HepG2 (cell line): ENCODE measurements around the gene INHA. TPM values are rescaled to one million over a fixed set of nuclear protein-coding genes. Genes with fewer than 3 reads are reported as not detected.

Experiments
- CREB3 ChIP-seq: sonication (generic); formaldehyde crosslinking; IDR thresholded peaks from 2 replicates; pipeline ENCODE4 v1.5.0; 2020; ENCODE audit warnings: missing genetic modification reagents
- ELF3 ChIP-seq: IDR thresholded peaks from 2 replicates; pipeline ENCODE4 v1.6.1; 2016; ENCODE audit warnings: missing genetic modification reagents, missing compliant biosample characterization
- ESRRA ChIP-seq: sonication (generic); formaldehyde crosslinking; IDR thresholded peaks from 2 replicates; pipeline ENCODE4 v1.5.1; 2020; ENCODE audit warnings: mild to moderate bottlenecking, low read depth, missing genetic modification reagents
- GTF3A ChIP-seq: sonication (generic); formaldehyde crosslinking; conservative IDR thresholded peaks from 2 replicates; pipeline ENCODE4 v1.4.0; 2020; ENCODE audit warnings: mild to moderate bottlenecking, missing genetic modification reagents
- IRF1 ChIP-seq: sonication (generic); formaldehyde crosslinking; IDR thresholded peaks from 2 replicates; pipeline ENCODE4 v1.4.0; 2020; ENCODE audit warnings: low read depth, mild to moderate bottlenecking, missing genetic modification reagents
- KAT2B ChIP-seq: fragments of 150-350 bp; IDR thresholded peaks from 2 replicates; pipeline ENCODE4 v1.6.1; 2014; ENCODE audit warnings: low read depth, low read length, borderline replicate concordance
- PRPF4 ChIP-seq: fragments of 200-400 bp; formaldehyde crosslinking; IDR thresholded peaks from 2 replicates; pipeline ENCODE4 v1.6.1; 2016; ENCODE audit warnings: low read length, low read depth; ENCODE audit not compliant: poor library complexity, severe bottlenecking
- SOX6 ChIP-seq, 2 experiments: fragments of 450-650 bp in 1 of 2; sonication (generic) in 1 of 2; formaldehyde crosslinking in 1 of 2; IDR thresholded peaks; 2 replicates each; pipeline versions ENCODE4 v1.4.0 to v1.6.1; 2017 to 2020; ENCODE audit warnings: antibody characterized with exemption in 1 of 2, mild to moderate bottlenecking in 1 of 2, missing genetic modification reagents in 1 of 2
- ZNF34 ChIP-seq: sonication (generic); formaldehyde crosslinking; IDR thresholded peaks from 2 replicates; pipeline ENCODE4 v1.4.0; 2020; ENCODE audit warnings: mild to moderate bottlenecking, missing genetic modification reagents, borderline replicate concordance
- polyA plus RNA-seq, 8 experiments: library from polyadenylated mRNA; depleted of rRNA in 3 of 8; stranded (reverse) in 7 of 8; unstranded in 1 of 8; fragments of >200 nt; fragmentation: Illumina TruSeq in 4 of 8; extraction: Trizol in 4 of 8; gene quantifications; 2 replicates each; pipeline versions ENCODE4 v1.2.1 to v1.2.3, GENCODE V29; 2011 to 2016; ENCODE audit warnings: low read depth in 4 of 8, missing spikeins in 1 of 8, mixed read lengths in 1 of 8; ENCODE audit not compliant: insufficient read depth in 1 of 8
- total RNA-seq, 5 experiments: library from RNA; depleted of rRNA; stranded (reverse); fragments of >200 nt; fragmentation: Illumina TruSeq; extraction: Trizol; gene quantifications; 2 replicates each; pipeline ENCODE4 v1.2.3, GENCODE V29; 2016; ENCODE audit warnings: low read depth in 1 of 5
- TF ChIP-seq, protein P1 (sequence below): sonication (generic); formaldehyde crosslinking; IDR thresholded peaks from 2 replicates; pipeline ENCODE4 v1.4.0; 2020; ENCODE audit warnings: mild to moderate bottlenecking, missing genetic modification reagents, borderline replicate concordance
- TF ChIP-seq, protein P2 (sequence below): sonication (generic); formaldehyde crosslinking; IDR thresholded peaks from 2 replicates; pipeline ENCODE4 v1.4.0; 2020; ENCODE audit warnings: missing genetic modification reagents

INHA gene
- total and polyA plus RNA-seq, 2 of the 13 experiments (the other 11 are each of a cell fraction or from before 2014, with no cell fraction given): 4.1 to 15.2 TPM

GRCh38 chr2:219618733-219619122 lies 46.6 kb downstream of the INHA start (continued):
- TF ChIP-seq, protein P1, sequence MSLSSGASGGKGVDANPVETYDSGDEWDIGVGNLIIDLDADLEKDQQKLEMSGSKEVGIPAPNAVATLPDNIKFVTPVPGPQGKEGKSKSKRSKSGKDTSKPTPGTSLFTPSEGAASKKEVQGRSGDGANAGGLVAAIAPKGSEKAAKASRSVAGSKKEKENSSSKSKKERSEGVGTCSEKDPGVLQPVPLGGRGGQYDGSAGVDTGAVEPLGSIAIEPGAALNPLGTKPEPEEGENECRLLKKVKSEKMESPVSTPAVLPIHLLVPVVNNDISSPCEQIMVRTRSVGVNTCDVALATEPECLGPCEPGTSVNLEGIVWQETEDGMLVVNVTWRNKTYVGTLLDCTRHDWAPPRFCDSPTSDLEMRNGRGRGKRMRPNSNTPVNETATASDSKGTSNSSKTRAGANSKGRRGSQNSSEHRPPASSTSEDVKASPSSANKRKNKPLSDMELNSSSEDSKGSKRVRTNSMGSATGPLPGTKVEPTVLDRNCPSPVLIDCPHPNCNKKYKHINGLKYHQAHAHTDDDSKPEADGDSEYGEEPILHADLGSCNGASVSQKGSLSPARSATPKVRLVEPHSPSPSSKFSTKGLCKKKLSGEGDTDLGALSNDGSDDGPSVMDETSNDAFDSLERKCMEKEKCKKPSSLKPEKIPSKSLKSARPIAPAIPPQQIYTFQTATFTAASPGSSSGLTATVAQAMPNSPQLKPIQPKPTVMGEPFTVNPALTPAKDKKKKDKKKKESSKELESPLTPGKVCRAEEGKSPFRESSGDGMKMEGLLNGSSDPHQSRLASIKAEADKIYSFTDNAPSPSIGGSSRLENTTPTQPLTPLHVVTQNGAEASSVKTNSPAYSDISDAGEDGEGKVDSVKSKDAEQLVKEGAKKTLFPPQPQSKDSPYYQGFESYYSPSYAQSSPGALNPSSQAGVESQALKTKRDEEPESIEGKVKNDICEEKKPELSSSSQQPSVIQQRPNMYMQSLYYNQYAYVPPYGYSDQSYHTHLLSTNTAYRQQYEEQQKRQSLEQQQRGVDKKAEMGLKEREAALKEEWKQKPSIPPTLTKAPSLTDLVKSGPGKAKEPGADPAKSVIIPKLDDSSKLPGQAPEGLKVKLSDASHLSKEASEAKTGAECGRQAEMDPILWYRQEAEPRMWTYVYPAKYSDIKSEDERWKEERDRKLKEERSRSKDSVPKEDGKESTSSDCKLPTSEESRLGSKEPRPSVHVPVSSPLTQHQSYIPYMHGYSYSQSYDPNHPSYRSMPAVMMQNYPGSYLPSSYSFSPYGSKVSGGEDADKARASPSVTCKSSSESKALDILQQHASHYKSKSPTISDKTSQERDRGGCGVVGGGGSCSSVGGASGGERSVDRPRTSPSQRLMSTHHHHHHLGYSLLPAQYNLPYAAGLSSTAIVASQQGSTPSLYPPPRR (CRISPR knock-in tag): no peak
- no peak for TF ChIP-seq CREB3 (CRISPR knock-in tag)
- TF ChIP-seq, protein P2, sequence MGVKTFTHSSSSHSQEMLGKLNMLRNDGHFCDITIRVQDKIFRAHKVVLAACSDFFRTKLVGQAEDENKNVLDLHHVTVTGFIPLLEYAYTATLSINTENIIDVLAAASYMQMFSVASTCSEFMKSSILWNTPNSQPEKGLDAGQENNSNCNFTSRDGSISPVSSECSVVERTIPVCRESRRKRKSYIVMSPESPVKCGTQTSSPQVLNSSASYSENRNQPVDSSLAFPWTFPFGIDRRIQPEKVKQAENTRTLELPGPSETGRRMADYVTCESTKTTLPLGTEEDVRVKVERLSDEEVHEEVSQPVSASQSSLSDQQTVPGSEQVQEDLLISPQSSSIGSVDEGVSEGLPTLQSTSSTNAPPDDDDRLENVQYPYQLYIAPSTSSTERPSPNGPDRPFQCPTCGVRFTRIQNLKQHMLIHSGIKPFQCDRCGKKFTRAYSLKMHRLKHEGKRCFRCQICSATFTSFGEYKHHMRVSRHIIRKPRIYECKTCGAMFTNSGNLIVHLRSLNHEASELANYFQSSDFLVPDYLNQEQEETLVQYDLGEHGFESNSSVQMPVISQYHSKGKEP: no peak
- no peak for TF ChIP-seq IRF1 (CRISPR knock-in tag)
- TF ChIP-seq PRPF4: no peak
- TF ChIP-seq SOX6 (IDR thresholded peaks at IDR 0.05): no peak
- peak; percentile 39; the same call in 1 of the 2 replicates for TF ChIP-seq SOX6 (CRISPR knock-in tag; IDR thresholded peaks at IDR 0.05)
- no peak for TF ChIP-seq ELF3 (CRISPR knock-in tag)
- peak; percentile 83; the same call in 1 of the 2 replicates for TF ChIP-seq ESRRA (CRISPR knock-in tag)
- 0 out of 2 replicates have a peak, but pooled peaks have one; percentile 41 for TF ChIP-seq KAT2B
- no peak for TF ChIP-seq GTF3A (CRISPR knock-in tag)
- TF ChIP-seq ZNF34: no peak
